B cell (primary cell): Measurements from ENCODE around the gene DIP2A. TPM values are rescaled to one million over a fixed set of nuclear protein-coding genes. Genes with fewer than 3 reads are reported as not detected.

ENCODE experiments used
- ATAC-seq: fragments of 200-7000 bp; cut with Tn5 transposase; one replicate; pipeline ENCODE4 v1.10.0; 2021; ENCODE audit warnings: low read depth, mild to moderate bottlenecking, moderate number of reproducible peaks, moderate library complexity
- CTCF ChIA-PET: fragments of 350-600 bp; sonication (Branson Sonifier 250); formaldehyde crosslinking; loops from one replicate; lab custom pipeline; 2021; ENCODE audit warnings: antibody characterized with exemption, inconsistent platforms; lab: Charles Lee
- POLR2A ChIA-PET: fragments of 350-600 bp; sonication (Branson Sonifier 250); formaldehyde crosslinking; loops from one replicate; lab custom pipeline; 2021; ENCODE audit warnings: antibody characterized with exemption; lab: Charles Lee
- DNase-seq: peaks from one replicate; pipeline ENCODE4 v3.0.0; 2013
- H2AFZ ChIP-seq: 2 replicates; pipeline ENCODE4 v1.6.1; 2012; ENCODE audit warnings: mild to moderate bottlenecking, low read depth, low read length; ENCODE audit not compliant: insufficient read depth, poor library complexity, severe bottlenecking
- H3K27ac ChIP-seq, 2 donors: 1 replicate in 1 of 2; 2 replicates in 1 of 2; pipeline ENCODE4 v1.5.1; 2012 to 2013; ENCODE audit warnings: low read length in 2 of 2, mild to moderate bottlenecking in 2 of 2, moderate library complexity in 1 of 2
- H3K27me3 ChIP-seq, 4 experiments: fragments of 200-600 bp in 1 of 4; sonication (generic) in 1 of 4; replicated peaks in 1 of 4; 1 replicate in 2 of 4; 2 replicates in 2 of 4; pipeline versions ENCODE4 v1.6.1 to v1.7.0; 2013 to 2016; ENCODE audit warnings: low read length in 3 of 4, mild to moderate bottlenecking in 2 of 4, mixed read lengths in 1 of 4, moderate library complexity in 1 of 4; ENCODE audit not compliant: insufficient read depth in 4 of 4, control insufficient read depth in 3 of 4; ENCODE audit errors: control extremely low read depth in 1 of 4
- H3K36me3 ChIP-seq, 2 experiments: replicated peaks in 1 of 2; 1 replicate in 1 of 2; 2 replicates in 1 of 2; pipeline versions ENCODE4 v1.6.1 to v1.7.1; 2013; ENCODE audit warnings: low read length in 1 of 2; ENCODE audit not compliant: insufficient read depth in 2 of 2, control insufficient read depth in 1 of 2; ENCODE audit errors: control extremely low read depth in 1 of 2, extremely low read depth in 1 of 2
- H3K4me1 ChIP-seq, 2 donors: fragments of 200-600 bp in 1 of 2; sonication (generic) in 1 of 2; 1 replicate in 1 of 2; 2 replicates in 1 of 2; pipeline versions ENCODE4 v1.5.1 to v1.6.1; 2013 to 2017; ENCODE audit warnings: low read length in 2 of 2; ENCODE audit not compliant: control insufficient read depth in 2 of 2, insufficient read depth in 2 of 2
- H3K4me2 ChIP-seq: replicated peaks from 2 replicates; pipeline ENCODE3; 2012; ENCODE audit warnings: mild to moderate bottlenecking, low read depth, low read length; ENCODE audit not compliant: poor library complexity, severe bottlenecking
- H3K4me3 ChIP-seq, 5 experiments: fragments of 200-600 bp in 1 of 5; sonication (generic) in 1 of 5; 1 replicate in 3 of 5; 2 replicates in 2 of 5; pipeline versions ENCODE4 v1.5.1 to v1.7.0; 2011 to 2016; ENCODE audit warnings: low read length in 4 of 5, mild to moderate bottlenecking in 4 of 5, low read depth in 2 of 5, control low read depth in 1 of 5, moderate library complexity in 1 of 5; ENCODE audit not compliant: insufficient read depth in 1 of 5; ENCODE audit errors: control extremely low read depth in 1 of 5, extremely low read depth in 1 of 5
- H3K79me2 ChIP-seq: fragments of 200-600 bp; sonication (generic); one replicate; pipeline ENCODE4 v1.6.0; 2016; ENCODE audit warnings: low read length; ENCODE audit not compliant: control insufficient read depth, insufficient read depth
- H3K9ac ChIP-seq: fragments of 200-600 bp; sonication (generic); 2 replicates; pipeline ENCODE4 v1.6.1; 2017; ENCODE audit warnings: mild to moderate bottlenecking, low read length, moderate library complexity
- H3K9me3 ChIP-seq, 3 donors: one replicate each; pipeline versions ENCODE4 v1.6.1 to v1.7.1; 2013; ENCODE audit warnings: low read length in 2 of 3; ENCODE audit not compliant: control insufficient read depth in 2 of 3, insufficient read depth in 1 of 3; ENCODE audit errors: control extremely low read depth in 1 of 3
- H4K20me1 ChIP-seq: 2 replicates; pipeline ENCODE4 v1.6.0; 2012; ENCODE audit warnings: mild to moderate bottlenecking, low read length; ENCODE audit not compliant: insufficient read depth, control insufficient read depth, poor library complexity, severe bottlenecking
- H3K27ac Mint-ChIP-seq: one replicate; pipeline ENCODE4 v1.8.0; 2021; ENCODE audit warnings: mixed read lengths
- H3K27me3 Mint-ChIP-seq: one replicate; pipeline ENCODE4 v1.8.0; 2021; ENCODE audit warnings: mixed read lengths
- H3K4me1 Mint-ChIP-seq: one replicate; pipeline ENCODE4 v1.8.0; 2021; ENCODE audit warnings: mixed read lengths
- H3K4me3 Mint-ChIP-seq: one replicate; pipeline ENCODE4 v1.8.0; 2021; ENCODE audit warnings: mixed read lengths
- H3K9me3 Mint-ChIP-seq: one replicate; pipeline ENCODE4 v1.8.0; 2022; ENCODE audit warnings: mixed read lengths; ENCODE audit not compliant: insufficient read depth
- EZH2 ChIP-seq: IDR thresholded peaks from 2 replicates; pipeline ENCODE4 v1.6.1; 2012; ENCODE audit warnings: borderline replicate concordance, low read depth, mild to moderate bottlenecking, moderate library complexity, low read length; ENCODE audit not compliant: insufficient read depth, poor library complexity, severe bottlenecking
- WGBS: methylation state at CpG from one replicate; pipeline ENCODE4 v1.1.5; 2013; ENCODE audit warnings: missing lambda C conversion rate; ENCODE audit not compliant: insufficient coverage; 5-methylcytosine and 5-hydroxymethylcytosine counted together
- intact Hi-C: fragments of 100-400 bp; cut with micrococcal nuclease; formaldehyde crosslinking; loops from one replicate; pipeline ENCODE4 v1.10.0; 2022
- polyA plus RNA-seq: library from polyadenylated mRNA; depleted of rRNA; stranded (reverse); fragments of >200 nt; gene quantifications from 2 replicates; pipeline ENCODE4 v1.2.3, GENCODE V29; 2012
- total RNA-seq, 2 donors: library from RNA; stranded (reverse); fragments of 120-200 nt in 1 of 2; gene quantifications; 1 replicate in 1 of 2; 2 replicates in 1 of 2; pipeline versions ENCODE4 v1.2.3 to v1.2.4, GENCODE V29; 2013 to 2022
- TF ChIP-seq, protein P1 (sequence below): fragments of 200-600 bp; IDR thresholded peaks from one replicate; pipeline ENCODE4 v1.8.0; 2022; ENCODE audit warnings: antibody characterized with exemption, mild to moderate bottlenecking

Gene DIP2A
- total and polyA plus RNA-seq, 2 donors (not counting 1 experiment from before 2014, with no cell fraction given), result 40.4 to 59.0 TPM

DNA sequence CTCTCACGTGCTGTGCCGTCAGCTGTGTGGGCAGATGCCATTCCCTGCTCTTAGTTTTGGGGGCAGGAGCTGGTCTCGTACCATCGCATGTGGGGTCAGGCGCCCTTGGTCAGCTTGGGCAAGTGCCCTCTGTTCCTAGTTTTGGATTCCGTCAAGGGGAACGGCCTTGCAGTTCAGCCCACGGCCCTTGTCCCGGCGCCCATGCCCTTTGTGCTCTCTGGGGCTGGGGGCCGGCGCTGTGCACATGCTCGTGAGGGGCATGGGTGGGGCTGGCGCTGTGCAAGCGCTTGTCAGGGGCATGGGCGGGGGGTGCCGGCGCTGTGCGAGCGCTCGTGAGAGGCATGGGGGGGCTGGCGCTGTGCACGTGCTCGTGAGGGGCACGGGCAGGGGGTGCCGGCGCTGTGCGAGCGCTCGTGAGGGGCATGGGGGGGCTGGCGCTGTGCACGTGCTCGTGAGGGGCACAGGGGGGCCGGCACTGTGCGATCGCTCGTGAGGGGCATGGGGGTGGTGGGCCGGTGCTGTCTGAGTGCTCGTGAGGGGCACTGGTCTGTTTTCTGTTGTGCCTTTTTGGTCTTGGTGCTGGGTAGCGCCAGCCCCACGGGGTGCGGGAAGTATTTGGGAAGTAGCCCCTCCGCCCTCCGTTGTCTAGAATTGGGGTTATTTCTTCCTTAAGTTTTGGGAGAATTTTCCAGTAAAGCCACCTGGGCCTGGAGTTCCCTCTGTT lies 29.5 kb upstream of the DIP2A start:
- Histone ChIP-seq H3K9me3 (no peaks in the 10 kb centered on the region), H4K20me1 (no peaks in the 10 kb centered on the region), H2AFZ (no peak overlapping the region), H3K4me1 (no peaks in the 10 kb centered on the region), H3K4me3 (no peak overlapping the region), H3K4me2 (no peak overlapping the region), H3K9ac (no peak overlapping the region), H3K27ac (no peak overlapping the region), H3K27me3 (no peaks in the 10 kb centered on the region), H3K79me2 (no peaks in the 10 kb centered on the region), H3K36me3 (peaks cover 0 to 41% of the 10 kb centered on the region in 2 experiments)
- intact Hi-C loops, result no loop called here
- no peak overlapping the region for H3K27ac Mint-ChIP-seq
- 98% methylated on average over 38 of the region's 44 CpGs for whole genome bisulfite sequencing
- CTCF ChIA-PET, result no interaction called here
- TF ChIP-seq, protein P1, sequence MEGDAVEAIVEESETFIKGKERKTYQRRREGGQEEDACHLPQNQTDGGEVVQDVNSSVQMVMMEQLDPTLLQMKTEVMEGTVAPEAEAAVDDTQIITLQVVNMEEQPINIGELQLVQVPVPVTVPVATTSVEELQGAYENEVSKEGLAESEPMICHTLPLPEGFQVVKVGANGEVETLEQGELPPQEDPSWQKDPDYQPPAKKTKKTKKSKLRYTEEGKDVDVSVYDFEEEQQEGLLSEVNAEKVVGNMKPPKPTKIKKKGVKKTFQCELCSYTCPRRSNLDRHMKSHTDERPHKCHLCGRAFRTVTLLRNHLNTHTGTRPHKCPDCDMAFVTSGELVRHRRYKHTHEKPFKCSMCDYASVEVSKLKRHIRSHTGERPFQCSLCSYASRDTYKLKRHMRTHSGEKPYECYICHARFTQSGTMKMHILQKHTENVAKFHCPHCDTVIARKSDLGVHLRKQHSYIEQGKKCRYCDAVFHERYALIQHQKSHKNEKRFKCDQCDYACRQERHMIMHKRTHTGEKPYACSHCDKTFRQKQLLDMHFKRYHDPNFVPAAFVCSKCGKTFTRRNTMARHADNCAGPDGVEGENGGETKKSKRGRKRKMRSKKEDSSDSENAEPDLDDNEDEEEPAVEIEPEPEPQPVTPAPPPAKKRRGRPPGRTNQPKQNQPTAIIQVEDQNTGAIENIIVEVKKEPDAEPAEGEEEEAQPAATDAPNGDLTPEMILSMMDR, result no peak
- TF ChIP-seq EZH2, result no peak
- DNase-seq (no peak), ATAC-seq (no peak)
- H3K4me1 Mint-ChIP-seq, result no peaks in the 10 kb centered on the region
- H3K27me3 Mint-ChIP-seq, result no peaks in the 10 kb centered on the region
- no peaks in the 10 kb centered on the region for H3K9me3 Mint-ChIP-seq
- POLR2A ChIA-PET, result no interaction called here
- H3K4me3 Mint-ChIP-seq, result no peak overlapping the region

DNA sequence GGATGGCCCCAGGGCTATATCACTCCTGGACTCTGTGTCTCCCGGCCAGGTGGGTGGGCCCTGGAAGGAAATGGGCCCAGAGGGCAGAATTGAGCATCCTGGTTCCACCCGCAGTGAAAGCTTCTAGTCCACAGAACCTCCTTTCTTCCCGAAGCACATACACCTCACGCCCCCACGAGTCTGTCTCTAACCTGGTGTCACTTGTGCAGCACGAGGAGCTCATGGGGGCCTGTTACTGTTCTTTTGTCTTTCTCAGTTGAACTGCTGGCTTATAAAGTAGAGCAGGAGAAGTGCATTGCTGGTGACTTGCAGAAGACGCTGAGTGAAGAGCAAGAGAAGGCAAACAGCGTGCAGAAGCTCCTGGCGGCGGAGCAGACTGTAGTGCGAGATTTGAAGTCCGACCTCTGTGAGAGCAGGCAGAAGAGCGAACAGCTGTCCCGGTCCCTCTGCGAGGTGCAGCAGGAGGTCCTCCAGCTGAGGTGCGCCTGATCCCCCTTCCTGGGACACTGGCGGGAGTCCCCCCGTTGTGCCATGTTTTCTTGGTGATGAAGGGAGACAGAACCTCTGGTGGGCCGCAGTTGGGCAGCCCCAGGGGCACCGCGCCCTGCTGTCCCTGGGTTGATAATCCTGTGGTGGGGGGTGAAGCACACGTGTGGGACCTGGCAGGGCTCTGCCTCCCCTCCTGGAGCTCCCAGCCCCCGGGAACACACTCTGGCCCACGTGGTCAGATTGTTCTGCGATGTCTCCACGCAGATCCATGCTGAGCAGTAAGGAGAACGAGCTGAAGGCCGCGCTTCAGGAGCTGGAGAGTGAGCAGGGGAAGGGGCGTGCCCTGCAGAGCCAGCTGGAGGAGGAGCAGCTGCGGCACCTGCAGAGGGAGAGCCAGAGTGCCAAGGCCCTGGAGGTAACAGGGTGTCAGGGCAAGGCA lies 28.7 kb upstream of the DIP2A start:
- H3K27me3 ChIP-seq, result no peaks in the 10 kb centered on the region
- H3K4me1 ChIP-seq, result no peaks in the 10 kb centered on the region
- H4K20me1 ChIP-seq, result no peaks in the 10 kb centered on the region
- no peaks in the 10 kb centered on the region for H3K9me3 ChIP-seq
- no peak overlapping the region for H3K4me2 ChIP-seq
- H3K4me1 Mint-ChIP-seq, result no peaks in the 10 kb centered on the region
- no peak overlapping the region for H3K4me3 ChIP-seq
- no peaks in the 10 kb centered on the region for H3K27me3 Mint-ChIP-seq
- ATAC-seq (no peak), DNase-seq (no peak)
- no peak overlapping the region for H3K4me3 Mint-ChIP-seq
- no peaks in the 10 kb centered on the region for H3K9me3 Mint-ChIP-seq
- no peak overlapping the region for H3K9ac ChIP-seq
- CTCF ChIA-PET, result no interaction called here
- no peak overlapping the region for H3K27ac Mint-ChIP-seq
- intact Hi-C loops, result no loop called here
- WGBS, result 95% methylated on average over 26 of the region's 31 CpGs
- H3K36me3 ChIP-seq, result peaks cover 0 to 48% of the 10 kb centered on the region in 2 experiments
- no peaks in the 10 kb centered on the region for H3K79me2 ChIP-seq
- no peak overlapping the region for H2AFZ ChIP-seq
- no peak for TF ChIP-seq EZH2
- TF ChIP-seq, protein P1, result no peak
- POLR2A ChIA-PET, result no interaction called here
- H3K27ac ChIP-seq, result no peak overlapping the region
